ENCODE data around the gene FBXW11. TPM values are rescaled to one million over a fixed set of nuclear protein-coding genes. Genes with fewer than 3 reads are reported as not detected.

FBXW11 gene
- total RNA-seq, 1 donor from 2014 or later, result 53.3 TPM

- no peaks in the 10 kb centered on the region for H3K27me3 Mint-ChIP-seq
- H3K9me3 Mint-ChIP-seq, result peaks cover 6% of the 10 kb centered on the region
- H3K36me3 Mint-ChIP-seq (ENCODE audit: low read depth), result peaks cover 43% of the 10 kb centered on the region
- peak overlapping the region; percentile 30 for H3K27ac Mint-ChIP-seq
- H3K4me3 Mint-ChIP-seq, result no peak overlapping the region
- DNase-seq, result no peak
- intact Hi-C loops (cut with micrococcal nuclease), result loop anchor here (10.0 kb wide), 1 partner anchor 266 kb away; no protein-coding TSS in a partner anchor
- peaks cover 29% of the 10 kb centered on the region for H3K4me1 Mint-ChIP-seq
Measured at GRCh38 chr5:171968531-171968930, 37.9 kb downstream of the FBXW11 start.

- H3K36me3 Mint-ChIP-seq (ENCODE audit: low read depth), result peaks cover 37% of the 10 kb centered on the region
- H3K4me1 Mint-ChIP-seq, result peaks cover 41% of the 10 kb centered on the region
- intact Hi-C loops (cut with micrococcal nuclease), result loop anchor here (10.0 kb wide), 1 partner anchor 268 kb away; no protein-coding TSS in a partner anchor
- H3K27me3 Mint-ChIP-seq, result no peaks in the 10 kb centered on the region
- H3K27ac Mint-ChIP-seq, result peak overlapping the region; percentile 88
- no peak for DNase-seq
- no peak overlapping the region for H3K4me3 Mint-ChIP-seq
- peaks cover 6% of the 10 kb centered on the region for H3K9me3 Mint-ChIP-seq
Measured at GRCh38 chr5:171966964-171967363, 39.5 kb downstream of the FBXW11 start.

GRCh38 chr5:171966270-171966669, 40.2 kb downstream of the FBXW11 start:
- H3K9me3 Mint-ChIP-seq, result peaks cover 6% of the 10 kb centered on the region
- H3K27me3 Mint-ChIP-seq, result no peaks in the 10 kb centered on the region
- peak overlapping the region; percentile 88 for H3K27ac Mint-ChIP-seq
- peaks cover 44% of the 10 kb centered on the region for H3K4me1 Mint-ChIP-seq
- peak overlapping the region; percentile 10 for H3K4me3 Mint-ChIP-seq
- H3K36me3 Mint-ChIP-seq (ENCODE audit: low read depth), result peaks cover 37% of the 10 kb centered on the region
- DNase-seq, result no peak
- intact Hi-C loops (cut with micrococcal nuclease), result loop anchor here (10.0 kb wide), 1 partner anchor 269 kb away; no protein-coding TSS in a partner anchor

- Mint-ChIP-seq H3K27me3 (no peaks in the 10 kb centered on the region), H3K9me3 (peaks cover 6% of the 10 kb centered on the region), H3K4me3 (no peak overlapping the region), H3K4me1 (peaks cover 48% of the 10 kb centered on the region), H3K27ac (peak overlapping the region; percentile 88), H3K36me3 (ENCODE audit: low read depth) (peaks cover 36% of the 10 kb centered on the region)
- intact Hi-C loops (cut with micrococcal nuclease), result loop anchor here (10.0 kb wide), 1 partner anchor 269 kb away; no protein-coding TSS in a partner anchor
- no peak for DNase-seq
Measured at GRCh38 chr5:171965745-171966144, 40.7 kb downstream of the FBXW11 start.

GRCh38 chr5:171963416-171963815, 43.0 kb downstream of the FBXW11 start:
- Mint-ChIP-seq H3K36me3 (ENCODE audit: low read depth) (peaks cover 32% of the 10 kb centered on the region), H3K4me3 (no peak overlapping the region), H3K27me3 (no peaks in the 10 kb centered on the region), H3K4me1 (peaks cover 51% of the 10 kb centered on the region), H3K27ac (peak overlapping the region; percentile 13), H3K9me3 (peaks cover 6% of the 10 kb centered on the region)
- no peak for DNase-seq
- intact Hi-C loops (cut with micrococcal nuclease), result loop anchor here (10.0 kb wide), 1 partner anchor 271 kb away; no protein-coding TSS in a partner anchor

- peak; percentile 67 for DNase-seq
- H3K27ac Mint-ChIP-seq, result peak overlapping the region; percentile 70
- H3K4me1 Mint-ChIP-seq, result peaks cover 57% of the 10 kb centered on the region
- intact Hi-C loops (cut with micrococcal nuclease), result loop anchor here (1.0 to 10.0 kb wide), 6 partner anchors 24 to 274 kb away; no protein-coding TSS in a partner anchor
- no peaks in the 10 kb centered on the region for H3K27me3 Mint-ChIP-seq
- peaks cover 26% of the 10 kb centered on the region for H3K36me3 Mint-ChIP-seq (ENCODE audit: low read depth)
- peak overlapping the region; percentile 21 for H3K4me3 Mint-ChIP-seq
- peaks cover 5% of the 10 kb centered on the region for H3K9me3 Mint-ChIP-seq
Measured at GRCh38 chr5:171961117-171961516, 45.3 kb downstream of the FBXW11 start.

- DNase-seq, result no peak
- intact Hi-C loops (cut with micrococcal nuclease), result loop anchor here (1.0 to 5.0 kb wide), 6 partner anchors 28 to 318 kb away; partner anchors contain the start of gene STK10
- Mint-ChIP-seq H3K36me3 (ENCODE audit: low read depth) (peaks cover 17% of the 10 kb centered on the region), H3K4me1 (peaks cover 50% of the 10 kb centered on the region), H3K9me3 (no peaks in the 10 kb centered on the region), H3K27me3 (no peaks in the 10 kb centered on the region), H3K27ac (peak overlapping the region; percentile 88), H3K4me3 (peak overlapping the region; percentile 57)
Measured at GRCh38 chr5:171957591-171958251, 48.7 kb downstream of the FBXW11 start.

- H3K9me3 Mint-ChIP-seq, result no peaks in the 10 kb centered on the region
- H3K27ac Mint-ChIP-seq, result peak overlapping the region; percentile 88
- intact Hi-C loops (cut with micrococcal nuclease), result loop anchor here (1.0 to 5.0 kb wide), 6 partner anchors 28 to 318 kb away; partner anchors contain the start of gene STK10
- H3K4me1 Mint-ChIP-seq, result peaks cover 46% of the 10 kb centered on the region
- no peaks in the 10 kb centered on the region for H3K27me3 Mint-ChIP-seq
- peaks cover 17% of the 10 kb centered on the region for H3K36me3 Mint-ChIP-seq (ENCODE audit: low read depth)
- peak overlapping the region; percentile 16 for H3K4me3 Mint-ChIP-seq
- no peak for DNase-seq
Measured at GRCh38 chr5:171956887-171957495, 49.4 kb downstream of the FBXW11 start.

GRCh38 chr5:171956314-171956713, 50.1 kb downstream of the FBXW11 start:
- no peak for DNase-seq
- intact Hi-C loops (cut with micrococcal nuclease), result loop anchor here (2.0 to 5.0 kb wide), 2 partner anchors 110 to 231 kb away; partner anchors contain the start of gene STK10
- peaks cover 17% of the 10 kb centered on the region for H3K36me3 Mint-ChIP-seq (ENCODE audit: low read depth)
- H3K27me3 Mint-ChIP-seq, result no peaks in the 10 kb centered on the region
- H3K9me3 Mint-ChIP-seq, result no peaks in the 10 kb centered on the region
- no peak overlapping the region for H3K4me3 Mint-ChIP-seq
- H3K27ac Mint-ChIP-seq, result no peak overlapping the region
- peaks cover 42% of the 10 kb centered on the region for H3K4me1 Mint-ChIP-seq

- intact Hi-C loops (cut with micrococcal nuclease), result loop anchor here (2.0 to 5.0 kb wide), 2 partner anchors 111 to 232 kb away; partner anchors contain the start of gene STK10
- H3K9me3 Mint-ChIP-seq, result no peaks in the 10 kb centered on the region
- H3K36me3 Mint-ChIP-seq (ENCODE audit: low read depth), result peaks cover 13% of the 10 kb centered on the region
- no peaks in the 10 kb centered on the region for H3K27me3 Mint-ChIP-seq
- no peak overlapping the region for H3K27ac Mint-ChIP-seq
- DNase-seq, result no peak
- H3K4me1 Mint-ChIP-seq, result peaks cover 36% of the 10 kb centered on the region
- H3K4me3 Mint-ChIP-seq, result no peak overlapping the region
Measured at GRCh38 chr5:171955761-171956160, 50.7 kb downstream of the FBXW11 start.

- intact Hi-C loops (cut with micrococcal nuclease), result loop anchor here (5.0 kb wide), 1 partner anchor 233 kb away; the partner anchor contains the start of gene STK10
- Mint-ChIP-seq H3K4me1 (peaks cover 32% of the 10 kb centered on the region), H3K27ac (no peak overlapping the region), H3K27me3 (no peaks in the 10 kb centered on the region), H3K4me3 (no peak overlapping the region), H3K9me3 (no peaks in the 10 kb centered on the region), H3K36me3 (ENCODE audit: low read depth) (peaks cover 7% of the 10 kb centered on the region)
- no peak for DNase-seq
Measured at GRCh38 chr5:171954721-171955120, 51.7 kb downstream of the FBXW11 start.

GRCh38 chr5:171953860-171954701, 52.4 kb downstream of the FBXW11 start:
- intact Hi-C loops (cut with micrococcal nuclease), result no loop called here
- H3K4me1 Mint-ChIP-seq, result peaks cover 35% of the 10 kb centered on the region
- H3K27me3 Mint-ChIP-seq, result no peaks in the 10 kb centered on the region
- peaks cover 5% of the 10 kb centered on the region for H3K36me3 Mint-ChIP-seq (ENCODE audit: low read depth)
- H3K9me3 Mint-ChIP-seq, result no peaks in the 10 kb centered on the region
- no peak overlapping the region for H3K27ac Mint-ChIP-seq
- no peak for DNase-seq
- H3K4me3 Mint-ChIP-seq, result no peak overlapping the region

- H3K9me3 Mint-ChIP-seq, result no peaks in the 10 kb centered on the region
- intact Hi-C loops (cut with micrococcal nuclease), result no loop called here
- peaks cover 23% of the 10 kb centered on the region for H3K4me1 Mint-ChIP-seq
- DNase-seq, result no peak
- no peak overlapping the region for H3K27ac Mint-ChIP-seq
- peaks cover 1% of the 10 kb centered on the region for H3K36me3 Mint-ChIP-seq (ENCODE audit: low read depth)
- no peak overlapping the region for H3K4me3 Mint-ChIP-seq
- H3K27me3 Mint-ChIP-seq, result no peaks in the 10 kb centered on the region
Measured at GRCh38 chr5:171952021-171952420, 54.4 kb downstream of the FBXW11 start.
